OCI-LY1 (cell line): ENCODE measurements around the gene GRIN3B.

Source experiments
- H2AFZ ChIP-seq: fragments of 200-600 bp; sonication (generic), shearing (Covaris generic); 2 replicates; pipeline ENCODE4 v1.6.0; 2014; ENCODE audit warnings: antibody characterized with exemption, mild to moderate bottlenecking, low read length
- H3F3A ChIP-seq: fragments of 200-600 bp; sonication (generic), shearing (Covaris generic); 2 replicates; pipeline ENCODE4 v1.6.0; 2014; ENCODE audit warnings: mild to moderate bottlenecking, antibody characterized with exemption, low read length, moderate library complexity; ENCODE audit not compliant: insufficient read depth
- H3K27ac ChIP-seq: fragments of 200-600 bp; sonication (generic); 2 replicates; pipeline ENCODE4 v1.5.1; 2014; ENCODE audit warnings: low read length, mixed run types, mild to moderate bottlenecking, low read depth; ENCODE audit not compliant: poor library complexity, severe bottlenecking
- H3K27me3 ChIP-seq: fragments of 200-600 bp; sonication (generic); 2 replicates; pipeline ENCODE4 v1.6.0; 2014; ENCODE audit warnings: antibody characterized with exemption, mild to moderate bottlenecking, low read length, moderate library complexity; ENCODE audit not compliant: insufficient read depth
- H3K36me3 ChIP-seq: fragments of 200-600 bp; sonication (generic); 2 replicates; pipeline ENCODE4 v1.6.1; 2014; ENCODE audit warnings: mild to moderate bottlenecking, antibody characterized with exemption, low read length, moderate library complexity, mixed read lengths; ENCODE audit not compliant: insufficient read depth
- H3K4me1 ChIP-seq: fragments of 200-600 bp; sonication (generic); 2 replicates; pipeline ENCODE4 v1.5.1; 2014; ENCODE audit warnings: mild to moderate bottlenecking, low read length, moderate library complexity; ENCODE audit not compliant: insufficient read depth, severe bottlenecking
- H3K4me2 ChIP-seq: fragments of 200-600 bp; sonication (generic), shearing (Covaris generic); 2 replicates; pipeline ENCODE4 v1.6.1; 2014; ENCODE audit warnings: low read length
- H3K4me3 ChIP-seq: fragments of 200-600 bp; sonication (generic); 2 replicates; pipeline ENCODE4 v1.5.1; 2014; ENCODE audit warnings: low read length, low read depth, mild to moderate bottlenecking, mixed read lengths; ENCODE audit not compliant: poor library complexity, severe bottlenecking
- H3K79me2 ChIP-seq: fragments of 200-600 bp; shearing (Covaris generic); 2 replicates; pipeline ENCODE4 v1.6.1; 2016; ENCODE audit warnings: mixed run types, low read length, mixed read lengths; ENCODE audit not compliant: insufficient read depth
- H3K9ac ChIP-seq: fragments of 200-600 bp; sonication (generic), shearing (Covaris generic); 2 replicates; pipeline ENCODE4 v1.6.1; 2014; ENCODE audit warnings: mild to moderate bottlenecking, low read length, mixed read lengths
- H3K9me2 ChIP-seq: fragments of 200-600 bp; sonication (generic), shearing (Covaris generic); 2 replicates; pipeline ENCODE4 v1.6.1; 2014; ENCODE audit warnings: low read depth, mild to moderate bottlenecking, low read length, mixed read lengths
- H3K9me3 ChIP-seq: fragments of 200-600 bp; shearing (Covaris generic); 2 replicates; pipeline ENCODE4 v1.6.1; 2014; ENCODE audit warnings: low read length, mixed read lengths
- H4K20me1 ChIP-seq: fragments of 200-600 bp; sonication (generic), shearing (Covaris generic); 2 replicates; pipeline ENCODE4 v1.6.0; 2016; ENCODE audit warnings: mild to moderate bottlenecking, low read length; ENCODE audit not compliant: insufficient read depth
- EZH2 ChIP-seq: fragments of 200-600 bp; sonication (generic), shearing (Covaris generic); IDR thresholded peaks from 2 replicates; pipeline ENCODE4 v1.8.0; 2017; ENCODE audit warnings: borderline replicate concordance, mixed run types, mild to moderate bottlenecking, antibody characterized with exemption, low read length, moderate library complexity, mixed read lengths
- TF ChIP-seq, protein P1 (sequence below): fragments of 200-600 bp; sonication (generic), shearing (Covaris generic); IDR thresholded peaks from 2 replicates; pipeline ENCODE4 v1.5.1; 2017; ENCODE audit warnings: mild to moderate bottlenecking, antibody characterized with exemption, low read length, moderate library complexity, mixed read lengths

The GRIN3B gene

DNA sequence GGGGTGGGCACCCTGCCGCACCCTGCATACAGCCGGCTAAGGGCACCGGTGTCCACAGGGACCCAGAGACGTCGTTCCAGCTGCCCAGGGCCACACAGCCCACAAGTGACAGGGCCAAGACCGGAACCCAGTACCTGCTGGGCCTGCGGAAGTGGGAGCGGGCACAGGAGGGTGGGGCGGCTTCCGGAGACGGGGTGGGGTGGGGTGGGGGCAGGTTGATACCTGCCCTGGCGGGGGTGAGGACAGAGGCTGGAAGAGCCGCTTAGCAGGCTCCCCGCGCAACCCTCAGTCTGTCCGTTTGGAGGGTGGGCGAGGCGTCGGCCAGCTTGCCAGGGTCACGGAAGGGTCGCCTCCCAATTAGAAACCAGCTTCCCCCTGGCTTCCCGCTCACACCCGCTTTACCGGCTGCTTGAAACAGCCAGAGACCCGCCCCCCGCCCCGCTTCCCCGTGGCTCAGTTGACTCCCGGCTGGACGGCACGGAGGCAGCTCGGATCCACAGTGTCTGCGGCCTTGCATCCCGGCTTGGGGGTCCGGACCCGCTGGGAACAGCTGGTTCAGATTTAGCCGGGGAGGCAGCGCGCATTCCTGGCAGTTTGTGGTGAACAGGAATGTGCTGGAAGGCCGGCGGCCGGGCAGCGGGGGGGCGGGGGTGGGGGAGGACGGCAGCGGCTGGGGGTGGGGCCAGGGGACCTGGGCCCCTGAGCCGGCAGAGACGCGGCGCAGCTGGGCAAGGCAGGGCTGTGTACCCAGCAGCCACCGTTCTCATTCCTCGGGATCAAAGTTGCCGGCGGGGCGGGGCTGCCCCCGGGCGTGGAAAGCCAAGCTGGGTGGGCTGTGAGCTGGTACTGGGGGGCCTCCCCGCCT is 28.1 kb downstream of the GRIN3B start:
- H3K4me1 ChIP-seq: peaks cover 35% of the 10 kb centered on the region
- H3K9ac ChIP-seq: peak overlapping the region; percentile 98
- H3K36me3 ChIP-seq: peaks cover 34% of the 10 kb centered on the region
- H3K27me3 ChIP-seq: no peaks in the 10 kb centered on the region
- peak overlapping the region; percentile 88 for H3K27ac ChIP-seq
- H3K79me2 ChIP-seq: peaks cover 9% of the 10 kb centered on the region
- no peak overlapping the region for H2AFZ ChIP-seq
- no peaks in the 10 kb centered on the region for H3K9me3 ChIP-seq
- peak overlapping the region; percentile 97 for H3K4me2 ChIP-seq
- no peaks in the 10 kb centered on the region for H3K9me2 ChIP-seq
- no peaks in the 10 kb centered on the region for H4K20me1 ChIP-seq
- no peak for TF ChIP-seq EZH2
- TF ChIP-seq, protein P1, sequence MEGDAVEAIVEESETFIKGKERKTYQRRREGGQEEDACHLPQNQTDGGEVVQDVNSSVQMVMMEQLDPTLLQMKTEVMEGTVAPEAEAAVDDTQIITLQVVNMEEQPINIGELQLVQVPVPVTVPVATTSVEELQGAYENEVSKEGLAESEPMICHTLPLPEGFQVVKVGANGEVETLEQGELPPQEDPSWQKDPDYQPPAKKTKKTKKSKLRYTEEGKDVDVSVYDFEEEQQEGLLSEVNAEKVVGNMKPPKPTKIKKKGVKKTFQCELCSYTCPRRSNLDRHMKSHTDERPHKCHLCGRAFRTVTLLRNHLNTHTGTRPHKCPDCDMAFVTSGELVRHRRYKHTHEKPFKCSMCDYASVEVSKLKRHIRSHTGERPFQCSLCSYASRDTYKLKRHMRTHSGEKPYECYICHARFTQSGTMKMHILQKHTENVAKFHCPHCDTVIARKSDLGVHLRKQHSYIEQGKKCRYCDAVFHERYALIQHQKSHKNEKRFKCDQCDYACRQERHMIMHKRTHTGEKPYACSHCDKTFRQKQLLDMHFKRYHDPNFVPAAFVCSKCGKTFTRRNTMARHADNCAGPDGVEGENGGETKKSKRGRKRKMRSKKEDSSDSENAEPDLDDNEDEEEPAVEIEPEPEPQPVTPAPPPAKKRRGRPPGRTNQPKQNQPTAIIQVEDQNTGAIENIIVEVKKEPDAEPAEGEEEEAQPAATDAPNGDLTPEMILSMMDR: no peak
- peak overlapping the region; percentile 98 for H3K4me3 ChIP-seq
- H3F3A ChIP-seq: no peaks in the 10 kb centered on the region

DNA sequence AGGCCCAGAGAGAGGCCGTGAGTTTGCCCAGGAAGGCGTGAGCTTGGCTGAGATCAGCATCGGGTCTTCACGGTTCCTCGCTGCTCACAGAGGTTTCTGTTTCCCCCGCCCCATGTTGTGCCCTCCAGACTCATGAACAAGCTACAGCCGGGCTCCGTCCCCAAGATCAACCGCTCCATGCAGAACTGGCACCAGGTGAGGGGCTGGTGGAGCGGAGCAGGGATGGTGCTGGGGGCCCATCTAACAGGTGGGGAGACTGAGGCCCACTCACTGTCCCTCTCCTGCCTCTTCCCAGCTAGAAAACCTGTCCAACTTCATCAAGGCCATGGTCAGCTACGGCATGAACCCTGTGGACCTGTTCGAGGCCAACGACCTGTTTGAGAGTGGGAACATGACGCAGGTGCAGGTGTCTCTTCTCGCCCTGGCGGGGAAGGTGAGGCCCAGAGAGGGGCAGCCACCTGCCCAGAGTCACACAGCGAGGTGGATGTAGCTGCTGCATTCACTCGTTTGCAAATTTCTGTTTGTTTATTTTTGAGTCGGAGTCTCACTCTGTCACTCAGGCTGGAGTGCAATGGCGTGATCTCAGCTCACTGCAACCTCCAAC is 32.1 kb downstream of the GRIN3B start:
- H3K36me3 ChIP-seq: peaks cover 53% of the 10 kb centered on the region
- H3K4me2 ChIP-seq: no peak overlapping the region
- H3K27ac ChIP-seq: peak overlapping the region; percentile 59
- no peak overlapping the region for H3K4me3 ChIP-seq
- H3K9me3 ChIP-seq: no peaks in the 10 kb centered on the region
- H4K20me1 ChIP-seq: no peaks in the 10 kb centered on the region
- H3F3A ChIP-seq: 0 out of 2 replicates have a peak, but pooled peaks cover 1% of the 10 kb centered on the region
- H2AFZ ChIP-seq: no peak overlapping the region
- H3K9ac ChIP-seq: no peak overlapping the region
- no peaks in the 10 kb centered on the region for H3K9me2 ChIP-seq
- H3K4me1 ChIP-seq: peaks cover 30% of the 10 kb centered on the region
- H3K27me3 ChIP-seq: no peaks in the 10 kb centered on the region
- H3K79me2 ChIP-seq: peaks cover 1% of the 10 kb centered on the region; the same call in 1 of the 2 replicates
- TF ChIP-seq EZH2: no peak
- TF ChIP-seq, protein P1: no peak

DNA sequence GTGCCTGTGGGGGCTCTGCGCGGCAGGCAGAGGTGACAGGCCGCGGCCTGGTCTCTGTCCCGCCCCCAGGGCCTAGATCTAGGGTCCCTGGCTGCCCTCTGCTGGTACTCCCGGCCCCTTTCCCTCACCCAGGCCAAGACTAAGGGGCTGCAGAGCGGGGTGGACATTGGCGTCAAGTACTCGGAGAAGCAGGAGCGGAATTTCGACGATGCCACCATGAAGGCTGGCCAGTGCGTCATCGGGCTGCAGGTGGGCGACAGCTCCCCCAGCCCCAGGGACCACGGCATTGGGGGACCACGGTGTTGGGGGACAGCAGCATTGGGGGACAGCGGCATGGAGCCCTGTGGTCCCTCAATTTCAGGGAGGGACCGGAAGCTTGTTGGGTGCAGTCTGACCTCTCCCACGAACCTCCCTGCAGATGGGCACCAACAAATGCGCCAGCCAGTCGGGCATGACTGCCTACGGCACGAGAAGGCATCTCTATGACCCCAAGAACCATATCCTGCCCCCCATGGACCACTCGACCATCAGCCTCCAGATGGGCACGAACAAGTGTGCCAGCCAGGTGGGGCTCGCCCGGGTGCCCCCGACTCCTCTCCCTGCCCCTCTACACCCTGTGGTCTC is 35.9 kb downstream of the GRIN3B start:
- H3K4me1 ChIP-seq: peaks cover 27% of the 10 kb centered on the region
- H2AFZ ChIP-seq: no peak overlapping the region
- H3K27ac ChIP-seq: peak overlapping the region; percentile 99
- H3K9me2 ChIP-seq: no peaks in the 10 kb centered on the region
- H3K36me3 ChIP-seq: peaks cover 37% of the 10 kb centered on the region
- no peaks in the 10 kb centered on the region for H3K9me3 ChIP-seq
- TF ChIP-seq EZH2: no peak
- TF ChIP-seq, protein P1: peak; percentile 35; the same call in 1 of the 2 replicates
- H3K4me3 ChIP-seq: no peak overlapping the region
- no peak overlapping the region for H3K4me2 ChIP-seq
- H3F3A ChIP-seq: peaks cover 13% of the 10 kb centered on the region; the same call in 1 of the 2 replicates
- no peak overlapping the region for H3K9ac ChIP-seq
- H4K20me1 ChIP-seq: no peaks in the 10 kb centered on the region
- no peaks in the 10 kb centered on the region for H3K79me2 ChIP-seq
- no peaks in the 10 kb centered on the region for H3K27me3 ChIP-seq
